Vagina (tissue), 2 donors: ENCODE data around the gene ADAMTS15. TPM values are rescaled to one million over a fixed set of nuclear protein-coding genes. Genes with fewer than 3 reads are reported as not detected.

Source experiments
- DNase-seq, 2 donors: peaks; one replicate each; pipeline ENCODE4 v3.0.0-alpha.2; 2017; ENCODE audit errors: extremely low spot score in 2 of 2
- H3K27ac ChIP-seq: fragments of 200-600 bp; sonication (generic); one replicate; pipeline ENCODE4 v1.5.1; 2019
- H3K27me3 ChIP-seq: fragments of 200-600 bp; sonication (generic); one replicate; pipeline ENCODE4 v1.5.1; 2019
- H3K36me3 ChIP-seq, 2 donors: fragments of 200-600 bp; sonication (generic); one replicate each; pipeline ENCODE4 v1.5.1; 2017 to 2019
- H3K4me1 ChIP-seq: fragments of 200-600 bp; sonication (generic); one replicate; pipeline ENCODE4 v1.5.1; 2019
- H3K4me3 ChIP-seq, 2 donors: fragments of 200-600 bp; sonication (generic); 1 replicate in 1 of 2; 2 replicates in 1 of 2; pipeline ENCODE4 v1.5.1; 2016 to 2019
- H3K9me3 ChIP-seq: fragments of 200-600 bp; sonication (generic); one replicate; pipeline ENCODE4 v1.5.1; 2019
- POLR2A ChIP-seq, 2 donors: fragments of 450-650 bp; IDR thresholded peaks; one replicate each; pipeline ENCODE4 v1.6.1; 2017; ENCODE audit warnings: antibody characterized with exemption in 2 of 2, mild to moderate bottlenecking in 2 of 2, moderate library complexity in 2 of 2
- POLR2AphosphoS5 ChIP-seq, 2 donors: sonication (generic); formaldehyde crosslinking; IDR thresholded peaks; one replicate each; pipeline ENCODE4 v1.9.0; 2017; ENCODE audit warnings: antibody characterized with exemption in 2 of 2, mild to moderate bottlenecking in 2 of 2, low read depth in 1 of 2; ENCODE audit not compliant: insufficient read depth in 1 of 2
- intact Hi-C: fragments of 100-400 bp; cut with DNase I; formaldehyde crosslinking; loops from one replicate; pipeline ENCODE4 v1.15.1; 2023
- total RNA-seq: library from RNA; depleted of rRNA; stranded (reverse); fragments of >200 nt; gene quantifications from one replicate; pipeline ENCODE4 v1.2.3, GENCODE V29; 2016
- TF ChIP-seq, protein P1 (sequence below), 3 experiments: fragments of 450-650 bp in 2 of 3; fragments of 200-600 bp in 1 of 3; sonication (generic) in 1 of 3; IDR thresholded peaks; one replicate each; pipeline ENCODE4 v1.5.1; 2017 to 2019; ENCODE audit warnings: antibody characterized with exemption in 3 of 3, mild to moderate bottlenecking in 2 of 3, moderate library complexity in 2 of 3

ADAMTS15 gene
- total RNA-seq, 1 donor from 2014 or later: 12.0 TPM

DNA sequence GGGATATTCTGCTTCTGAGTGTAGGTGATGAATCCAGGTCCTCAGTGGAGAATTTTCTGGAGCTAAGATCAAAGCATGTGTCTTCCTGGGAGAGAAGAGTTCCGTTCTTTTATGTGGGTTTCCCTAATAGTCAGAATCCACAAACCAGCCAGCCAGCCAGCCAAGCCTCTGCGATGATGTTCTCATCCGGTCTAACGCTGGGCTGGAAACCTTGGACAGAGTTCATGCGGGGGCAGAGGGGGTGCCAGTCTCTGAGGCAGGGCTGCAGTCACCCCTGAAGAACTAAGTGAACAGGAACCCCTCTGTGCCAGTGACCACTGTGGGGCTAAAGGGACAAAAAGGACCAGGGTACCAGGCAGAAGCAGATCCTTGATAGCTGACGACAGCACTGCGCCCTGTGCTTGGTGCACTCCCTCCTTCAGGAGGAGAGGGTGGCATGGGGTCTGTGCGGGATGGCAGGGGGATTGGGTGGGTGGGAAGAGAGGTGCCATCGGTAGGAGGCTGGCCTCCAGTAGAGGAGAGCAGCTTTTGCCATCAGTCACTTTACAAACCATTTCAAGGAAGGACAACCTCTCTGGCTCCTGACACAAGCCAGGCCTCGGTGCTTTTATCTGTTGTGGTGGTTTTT is 27.1 kb downstream of the ADAMTS15 start:
- H3K27me3 ChIP-seq: no peaks in the 10 kb centered on the region
- TF ChIP-seq POLR2A (IDR thresholded peaks at IDR 0.05) (no peak), POLR2AphosphoS5 (IDR thresholded peaks at IDR 0.05; ENCODE audit: insufficient read depth in 1 of 2, low read depth in 1 of 2) (no peak)
- H3K9me3 ChIP-seq: no peaks in the 10 kb centered on the region
- H3K27ac ChIP-seq: no peak overlapping the region
- H3K4me3 ChIP-seq: no peak overlapping the region
- peaks cover 14% of the 10 kb centered on the region for H3K4me1 ChIP-seq
- intact Hi-C loops: no loop called here
- no peaks in the 10 kb centered on the region for H3K36me3 ChIP-seq
- peak in 1 of 2 donors; percentile 82 for DNase-seq

DNA sequence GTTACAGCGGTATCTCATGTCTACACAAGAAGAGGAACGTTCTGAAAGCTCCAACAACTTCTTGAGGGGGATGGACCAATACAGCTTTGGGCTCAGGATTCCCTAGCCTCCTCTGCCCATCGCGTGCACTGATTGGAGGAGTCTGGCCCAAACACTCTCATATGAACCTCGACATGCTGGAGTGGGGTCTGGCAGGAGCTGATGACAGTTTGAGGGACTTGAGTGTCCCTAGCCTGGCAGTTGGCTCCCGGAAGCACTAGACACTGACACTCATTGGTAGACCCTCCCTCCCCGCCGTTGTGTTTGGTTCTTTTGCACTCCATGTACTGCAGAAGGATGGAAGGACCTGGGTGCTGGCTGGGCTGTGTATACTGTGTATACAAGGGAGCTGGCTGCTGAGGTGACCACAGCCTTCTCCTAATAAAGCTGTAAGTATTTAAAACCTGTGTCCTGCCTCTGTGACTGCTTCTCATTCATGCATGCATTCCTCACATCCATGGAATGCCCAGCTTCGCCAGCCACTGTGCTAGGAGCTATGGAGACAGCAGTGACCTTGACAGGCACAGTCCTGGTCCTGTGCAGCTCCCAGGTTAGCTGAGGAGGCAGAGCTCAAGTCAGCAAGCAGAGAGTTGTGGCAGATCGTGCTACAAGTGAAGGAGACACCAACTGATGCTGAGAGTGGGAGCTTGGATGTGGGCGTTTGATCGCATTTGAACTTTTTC is 27.9 kb downstream of the ADAMTS15 start:
- H3K27ac ChIP-seq: peak overlapping the region; percentile 76
- no peaks in the 10 kb centered on the region for H3K27me3 ChIP-seq
- peak in 1 of 2 donors; percentile 55 for DNase-seq
- TF ChIP-seq POLR2AphosphoS5 (IDR thresholded peaks at IDR 0.05; ENCODE audit: insufficient read depth in 1 of 2, low read depth in 1 of 2): no peak
- TF ChIP-seq POLR2A (IDR thresholded peaks at IDR 0.05): no peak
- TF ChIP-seq, protein P1, sequence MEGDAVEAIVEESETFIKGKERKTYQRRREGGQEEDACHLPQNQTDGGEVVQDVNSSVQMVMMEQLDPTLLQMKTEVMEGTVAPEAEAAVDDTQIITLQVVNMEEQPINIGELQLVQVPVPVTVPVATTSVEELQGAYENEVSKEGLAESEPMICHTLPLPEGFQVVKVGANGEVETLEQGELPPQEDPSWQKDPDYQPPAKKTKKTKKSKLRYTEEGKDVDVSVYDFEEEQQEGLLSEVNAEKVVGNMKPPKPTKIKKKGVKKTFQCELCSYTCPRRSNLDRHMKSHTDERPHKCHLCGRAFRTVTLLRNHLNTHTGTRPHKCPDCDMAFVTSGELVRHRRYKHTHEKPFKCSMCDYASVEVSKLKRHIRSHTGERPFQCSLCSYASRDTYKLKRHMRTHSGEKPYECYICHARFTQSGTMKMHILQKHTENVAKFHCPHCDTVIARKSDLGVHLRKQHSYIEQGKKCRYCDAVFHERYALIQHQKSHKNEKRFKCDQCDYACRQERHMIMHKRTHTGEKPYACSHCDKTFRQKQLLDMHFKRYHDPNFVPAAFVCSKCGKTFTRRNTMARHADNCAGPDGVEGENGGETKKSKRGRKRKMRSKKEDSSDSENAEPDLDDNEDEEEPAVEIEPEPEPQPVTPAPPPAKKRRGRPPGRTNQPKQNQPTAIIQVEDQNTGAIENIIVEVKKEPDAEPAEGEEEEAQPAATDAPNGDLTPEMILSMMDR (IDR thresholded peaks at IDR 0.05): no peak
- H3K4me3 ChIP-seq: no peak overlapping the region
- no peaks in the 10 kb centered on the region for H3K36me3 ChIP-seq
- peaks cover 14% of the 10 kb centered on the region for H3K4me1 ChIP-seq
- intact Hi-C loops: no loop called here
- H3K9me3 ChIP-seq: no peaks in the 10 kb centered on the region

DNA sequence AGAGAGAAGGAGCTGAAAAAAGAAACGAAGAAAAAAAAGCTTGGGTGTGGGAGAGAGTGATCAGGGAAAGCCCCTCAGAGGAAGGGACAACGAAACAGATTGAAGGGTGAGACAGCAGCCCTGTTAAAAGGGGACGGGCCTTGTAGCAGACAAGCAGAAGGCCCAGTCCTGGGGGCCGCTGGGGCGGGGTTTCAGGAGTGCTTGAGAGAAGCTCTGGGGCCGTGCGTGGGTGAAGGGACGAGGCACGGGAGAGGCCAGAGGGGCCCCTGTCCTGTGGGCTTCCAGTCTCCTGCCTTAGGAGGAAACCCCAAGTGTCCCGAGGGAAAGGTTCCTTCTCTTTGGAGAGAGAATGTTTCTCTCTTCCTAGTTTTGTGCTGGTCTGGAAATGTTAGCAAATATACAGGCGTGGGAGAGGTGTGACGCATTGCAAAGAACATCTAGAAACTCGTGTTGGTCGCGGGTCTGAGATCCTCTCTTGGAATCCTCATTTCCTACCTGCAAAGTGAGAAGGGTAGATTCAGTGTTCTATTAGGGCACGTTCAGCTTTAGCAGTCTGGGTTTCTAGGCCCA is 28.6 kb downstream of the ADAMTS15 start:
- H3K36me3 ChIP-seq: no peaks in the 10 kb centered on the region
- H3K27ac ChIP-seq: peak overlapping the region; percentile 76
- H3K9me3 ChIP-seq: no peaks in the 10 kb centered on the region
- no peaks in the 10 kb centered on the region for H3K27me3 ChIP-seq
- no peak overlapping the region for H3K4me3 ChIP-seq
- intact Hi-C loops: no loop called here
- DNase-seq: peak in 1 of 2 donors; percentile 82
- H3K4me1 ChIP-seq: peaks cover 14% of the 10 kb centered on the region
- TF ChIP-seq POLR2AphosphoS5 (IDR thresholded peaks at IDR 0.05; ENCODE audit: insufficient read depth in 1 of 2, low read depth in 1 of 2): no peak
- no peak for TF ChIP-seq POLR2A (IDR thresholded peaks at IDR 0.05)
- TF ChIP-seq, protein P1 (IDR thresholded peaks at IDR 0.05): no peak

DNA sequence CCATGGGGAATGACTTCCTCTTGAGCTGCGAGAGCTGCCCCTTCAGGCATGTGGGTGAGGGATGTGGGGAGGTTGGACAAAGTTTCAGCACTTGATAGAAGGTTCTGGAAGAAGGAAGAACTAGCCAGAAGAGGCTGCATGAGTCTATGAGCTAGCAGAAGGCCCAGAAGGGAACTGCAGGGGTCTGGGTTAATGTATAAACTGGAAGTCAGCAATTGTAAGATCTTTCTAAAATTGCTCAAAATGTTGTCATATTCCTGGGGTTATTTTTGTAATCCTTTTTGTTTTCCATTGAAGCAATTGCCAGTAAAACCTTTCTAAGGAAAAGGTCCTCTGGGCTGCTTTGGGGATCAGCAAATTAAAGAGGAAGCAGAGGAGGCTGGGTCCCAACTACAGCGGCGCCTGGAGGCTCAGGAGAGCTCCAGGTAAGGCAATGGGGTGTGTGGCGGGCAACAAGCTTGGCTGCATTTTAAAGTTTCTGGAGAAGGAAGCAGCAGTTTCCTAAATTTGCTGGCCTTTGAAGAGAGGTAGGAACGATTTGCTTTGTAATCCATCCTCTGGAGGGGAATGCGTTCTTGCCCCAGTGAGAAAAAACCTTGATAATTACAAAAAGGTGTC is 29.2 kb downstream of the ADAMTS15 start:
- Histone ChIP-seq H3K9me3 (no peaks in the 10 kb centered on the region), H3K27ac (peak overlapping the region; percentile 76), H3K4me3 (no peak overlapping the region), H3K27me3 (no peaks in the 10 kb centered on the region), H3K36me3 (no peaks in the 10 kb centered on the region), H3K4me1 (peaks cover 14% of the 10 kb centered on the region)
- no peak for TF ChIP-seq POLR2A (IDR thresholded peaks at IDR 0.05)
- TF ChIP-seq, protein P1 (IDR thresholded peaks at IDR 0.05): no peak
- no peak for TF ChIP-seq POLR2AphosphoS5 (IDR thresholded peaks at IDR 0.05; ENCODE audit: insufficient read depth in 1 of 2, low read depth in 1 of 2)
- intact Hi-C loops: no loop called here
- no peak for DNase-seq

DNA sequence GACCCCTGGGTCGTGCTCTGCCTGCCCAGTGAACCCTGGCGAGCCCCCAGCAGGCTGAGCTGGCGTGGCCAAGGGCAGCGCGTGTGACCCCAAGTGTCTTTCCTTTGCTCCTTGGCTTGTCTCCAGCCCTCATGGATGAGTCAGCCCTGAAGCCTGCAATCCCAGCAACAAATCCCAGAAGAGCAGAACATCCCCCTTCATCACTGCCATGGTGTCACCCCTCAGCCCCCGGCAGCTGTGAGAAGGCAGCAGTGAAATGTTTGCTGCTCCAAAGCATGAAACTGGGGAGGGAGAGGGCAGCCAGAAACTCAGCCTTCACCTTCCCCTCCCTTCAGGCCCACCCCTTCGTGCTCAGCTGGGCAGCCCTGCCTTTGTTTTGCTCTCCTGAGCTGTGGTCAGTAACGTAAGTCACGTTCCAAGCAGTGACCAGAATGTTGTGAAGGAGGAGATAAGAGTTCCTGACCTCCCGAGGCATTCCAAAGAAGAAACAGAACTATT is 29.8 kb downstream of the ADAMTS15 start:
- no peak for DNase-seq
- Histone ChIP-seq H3K4me3 (no peak overlapping the region), H3K27ac (peak overlapping the region; percentile 76), H3K9me3 (no peaks in the 10 kb centered on the region), H3K4me1 (peaks cover 14% of the 10 kb centered on the region), H3K36me3 (no peaks in the 10 kb centered on the region), H3K27me3 (no peaks in the 10 kb centered on the region)
- intact Hi-C loops: no loop called here
- TF ChIP-seq POLR2A (IDR thresholded peaks at IDR 0.05): no peak
- peak in 1 of 2 donors; percentile 88 for TF ChIP-seq POLR2AphosphoS5 (IDR thresholded peaks at IDR 0.05; ENCODE audit: insufficient read depth in 1 of 2, low read depth in 1 of 2)
- TF ChIP-seq, protein P1 (IDR thresholded peaks at IDR 0.05): no peak
